Measurements from ENCODE around the gene FAM110A.
"Not testable (repeated sequence)": the region's sequence is repeated elsewhere in the genome, so short reads cannot be mapped to it uniquely, and the experiment has no call there.

FAM110A gene

GRCh38 chr20:833450-834150, at the start of gene FAM110A:
TSS of gene FAM110A (plus strand) at chr20:833715. CDS start at chr20:844805, 11,090 bp downstream.
- DNase-seq: peak; percentile 87

GRCh38 chr20:787825-788224, 45.7 kb upstream of the FAM110A start:
- no peak for DNase-seq

- DNase-seq: no peak
Measured at GRCh38 chr20:791056-791455, 42.5 kb upstream of the FAM110A start.

GRCh38 chr20:792248-792647, 41.3 kb upstream of the FAM110A start:
- no peak for DNase-seq

GRCh38 chr20:796921-797320, 36.6 kb upstream of the FAM110A start:
- no peak for DNase-seq

- not testable (repeated sequence) for DNase-seq
Measured at GRCh38 chr20:798746-799145, 34.8 kb upstream of the FAM110A start.

- DNase-seq: not testable (repeated sequence)
Measured at GRCh38 chr20:800026-800425, 33.5 kb upstream of the FAM110A start.

GRCh38 chr20:801678-802077, 31.8 kb upstream of the FAM110A start:
- DNase-seq: no peak

GRCh38 chr20:805713-806112, 27.8 kb upstream of the FAM110A start:
- DNase-seq: no peak

- not testable (repeated sequence) for DNase-seq
Measured at GRCh38 chr20:811776-812434, 21.6 kb upstream of the FAM110A start.

- not testable (repeated sequence) for DNase-seq
Measured at GRCh38 chr20:812435-812814, 21.1 kb upstream of the FAM110A start.

- DNase-seq: no peak
Measured at GRCh38 chr20:813390-813789, 20.1 kb upstream of the FAM110A start.

GRCh38 chr20:815226-815625, 18.3 kb upstream of the FAM110A start:
- DNase-seq: no peak

- DNase-seq: peak; percentile 25
Measured at GRCh38 chr20:815914-816606, 17.5 kb upstream of the FAM110A start.

GRCh38 chr20:818001-818664, 15.4 kb upstream of the FAM110A start:
- DNase-seq: no peak

- no peak for DNase-seq
Measured at GRCh38 chr20:819680-820322, 13.7 kb upstream of the FAM110A start.

GRCh38 chr20:820323-820953, 13.1 kb upstream of the FAM110A start:
- no peak for DNase-seq

- DNase-seq: no peak
Measured at GRCh38 chr20:821046-821730, 12.3 kb upstream of the FAM110A start.

GRCh38 chr20:821731-822065, 11.8 kb upstream of the FAM110A start:
- DNase-seq: no peak

GRCh38 chr20:822651-823573, 10.6 kb upstream of the FAM110A start:
- DNase-seq: no peak

- no peak for DNase-seq
Measured at GRCh38 chr20:823574-823902, 10.0 kb upstream of the FAM110A start.
